Left forelimb (tissue), 1 donor: Measurements from ENCODE around the gene TMPRSS2.
"Not testable (repeated sequence)": the region's sequence is repeated elsewhere in the genome, so short reads cannot be mapped to it uniquely, and the experiment has no call there.

ENCODE experiments used
- DNase-seq: peaks from one replicate; pipeline ENCODE4 v3.0.0-alpha.2; 2018; ENCODE audit warnings: low spot score

Gene TMPRSS2

DNA sequence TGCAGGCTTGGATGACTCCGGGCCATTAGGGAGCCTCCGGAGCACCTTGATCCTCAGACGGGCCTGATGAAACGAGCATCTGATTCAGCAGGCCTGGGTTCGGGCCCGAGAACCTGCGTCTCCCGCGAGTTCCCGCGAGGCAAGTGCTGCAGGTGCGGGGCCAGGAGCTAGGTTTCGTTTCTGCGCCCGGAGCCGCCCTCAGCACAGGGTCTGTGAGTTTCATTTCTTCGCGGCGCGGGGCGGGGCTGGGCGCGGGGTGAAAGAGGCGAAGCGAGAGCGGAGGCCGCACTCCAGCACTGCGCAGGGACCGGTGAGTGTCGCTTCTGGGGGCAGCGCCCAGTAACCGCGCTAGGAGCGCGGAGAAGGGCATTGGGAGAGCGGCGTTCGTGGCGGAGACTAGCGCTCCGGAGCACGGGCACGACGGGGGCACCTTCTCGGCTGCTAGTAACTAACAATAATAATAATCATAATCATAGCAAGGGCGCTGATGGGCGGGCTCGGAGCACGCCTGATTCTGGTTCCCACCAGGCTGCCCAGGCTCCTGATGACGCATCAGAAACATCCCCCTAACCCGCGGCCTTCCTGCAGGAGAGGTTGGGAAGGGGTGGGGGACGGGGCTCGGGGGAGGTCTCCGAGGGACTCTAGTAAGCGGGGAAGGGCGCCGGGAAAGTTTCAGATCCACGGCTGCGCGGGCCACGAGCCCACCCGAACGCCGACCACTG is 81.8 kb downstream of the TMPRSS2 start, which contains the start of gene MX1:
Gene MX1, plus strand, starts transcription at position 286 of the 722 bp plus-strand sequence. CDS start 5,832 bp downstream, outside the sequence.
- DNase-seq, result no peak

DNA sequence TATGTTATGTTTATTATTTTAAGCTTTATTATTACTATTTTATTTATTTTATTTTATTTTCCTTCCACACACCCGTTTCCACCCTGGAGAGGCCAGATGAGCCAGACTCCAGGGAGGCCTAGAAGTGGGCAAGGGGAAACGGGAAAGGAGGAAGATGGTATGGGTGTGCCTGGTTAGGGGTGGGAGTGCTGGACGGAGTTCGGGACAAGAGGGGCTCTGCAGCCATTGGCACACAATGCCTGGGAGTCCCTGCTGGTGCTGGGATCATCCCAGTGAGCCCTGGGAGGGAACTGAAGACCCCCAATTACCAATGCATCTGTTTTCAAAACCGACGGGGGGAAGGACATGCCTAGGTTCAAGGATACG is 82.4 kb downstream of the TMPRSS2 start:
- no peak for DNase-seq

DNA sequence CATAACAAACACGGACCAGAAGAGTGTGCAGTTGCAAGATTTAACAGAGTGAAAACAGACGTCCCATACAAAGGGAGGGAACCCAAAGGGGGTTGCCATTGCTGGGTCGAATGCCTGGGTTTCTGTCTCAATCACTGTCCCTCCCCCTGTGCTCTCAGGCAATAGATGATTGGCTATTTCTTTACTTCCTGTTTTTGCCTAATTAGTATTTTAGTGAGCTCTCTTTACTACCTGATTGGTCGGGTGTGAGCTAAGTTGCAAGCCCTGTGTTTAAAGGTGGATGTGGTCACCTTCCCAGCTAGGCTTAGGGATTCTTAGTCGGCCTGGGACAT is 84.7 kb downstream of the TMPRSS2 start:
- DNase-seq, result not testable (repeated sequence)

- DNase-seq, result no peak
These were observed 85.2 kb downstream of the TMPRSS2 start for GRCh38 chr21:41422546-41423304.

GRCh38 chr21:41420998-41421397 is 87.0 kb downstream of the TMPRSS2 start:
- not testable (repeated sequence) for DNase-seq

- DNase-seq, result peak; percentile 91
These were observed 87.8 kb downstream of the TMPRSS2 start for GRCh38 chr21:41419921-41420862.

DNA sequence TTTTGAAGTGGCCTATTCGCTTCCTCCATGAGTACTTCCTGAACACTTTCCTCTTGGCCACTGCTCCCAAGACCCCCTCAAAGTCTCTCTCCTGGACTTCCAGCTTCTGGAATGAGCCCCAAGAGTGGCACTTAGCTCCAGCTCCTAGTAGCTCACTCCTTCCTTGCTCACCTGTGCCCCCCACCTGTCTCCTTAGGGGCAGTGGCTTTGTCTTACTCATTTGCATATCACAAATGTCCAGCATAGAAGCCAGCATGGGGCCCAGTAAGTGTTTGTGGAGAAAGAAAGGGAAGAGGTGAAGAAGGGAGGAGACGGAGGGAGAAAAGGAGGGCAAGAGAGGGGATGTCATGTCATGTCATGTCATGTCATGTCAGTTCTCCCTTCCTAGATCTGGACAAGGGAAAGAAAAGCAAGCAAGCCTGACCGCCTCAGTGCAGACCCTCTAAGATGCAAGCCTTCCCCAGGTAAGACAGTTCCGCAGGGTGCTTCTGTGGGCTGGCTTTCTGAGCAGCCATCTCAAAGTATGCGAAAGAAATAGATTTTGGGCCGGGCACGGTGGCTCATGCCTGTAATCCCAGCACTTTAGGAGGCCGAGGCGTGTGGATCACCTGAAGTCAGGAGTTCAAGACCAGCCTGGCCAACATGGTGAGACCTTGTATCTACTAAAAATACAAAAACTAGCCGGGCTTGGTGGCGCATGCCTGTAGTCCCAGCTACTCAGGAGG is 88.8 kb downstream of the TMPRSS2 start:
- DNase-seq, result no peak

DNA sequence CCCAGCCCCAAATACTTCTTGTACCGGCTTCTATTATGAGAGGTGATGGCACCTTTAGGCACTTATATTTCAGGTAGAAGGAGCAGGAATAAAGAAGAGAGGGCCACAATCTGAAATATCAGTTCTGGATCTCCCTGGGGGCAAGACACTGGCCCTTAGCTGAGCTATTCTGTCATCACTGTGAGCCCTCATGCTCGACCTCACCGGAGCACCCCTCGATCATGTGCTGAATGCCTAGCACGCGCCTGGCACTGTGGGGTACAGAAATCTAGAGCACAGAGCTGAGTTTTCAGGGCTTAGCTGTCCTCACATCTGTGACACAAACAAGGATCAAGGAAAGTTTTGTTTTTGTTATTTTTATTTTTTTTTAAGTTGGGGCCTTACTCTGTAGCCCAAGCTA is 89.6 kb downstream of the TMPRSS2 start:
- no peak for DNase-seq

GRCh38 chr21:41417505-41417904 is 90.5 kb downstream of the TMPRSS2 start:
- DNase-seq, result not testable (repeated sequence)
